ENCODE results near the gene DRC3.

DRC3 gene

GRCh38 chr17:17965152-17965721 lies 7.4 kb upstream of the DRC3 start:
- FAIRE-seq: no peak

DNA sequence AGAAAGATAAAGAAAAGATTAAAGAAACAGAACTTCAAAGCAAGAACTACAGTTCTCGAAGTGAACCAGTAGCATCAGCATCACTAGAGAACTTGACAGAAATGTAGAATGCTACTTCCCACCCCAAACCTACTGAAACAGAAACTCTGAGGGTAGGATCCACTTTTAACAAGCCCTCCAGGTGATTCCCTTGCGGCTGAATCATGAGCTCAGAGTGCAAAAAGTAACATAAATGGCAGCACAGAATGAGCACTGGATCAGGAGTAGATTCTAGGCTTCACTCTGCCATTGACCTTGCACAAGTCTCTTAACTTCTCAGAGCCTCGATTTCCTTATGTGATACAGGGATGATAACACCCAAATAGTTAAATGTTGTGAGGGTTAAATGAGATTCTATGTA lies 6.3 kb upstream of the DRC3 start:
- no peak for DNase-seq (ENCODE audit: low spot score)
- no peak for FAIRE-seq

More at GRCh38 chr17:17965152-17965721, 7.4 kb upstream of the DRC3 start:
- no peak for DNase-seq (ENCODE audit: low spot score)

- DNase-seq (ENCODE audit: low spot score): no peak
- FAIRE-seq: no peak
Measured at GRCh38 chr17:17970699-17971430, 1.8 kb upstream of the DRC3 start.

- FAIRE-seq (no peak), DNase-seq (ENCODE audit: low spot score) (no peak)
Measured at GRCh38 chr17:17971431-17972125, 1.1 kb upstream of the DRC3 start.

DNA sequence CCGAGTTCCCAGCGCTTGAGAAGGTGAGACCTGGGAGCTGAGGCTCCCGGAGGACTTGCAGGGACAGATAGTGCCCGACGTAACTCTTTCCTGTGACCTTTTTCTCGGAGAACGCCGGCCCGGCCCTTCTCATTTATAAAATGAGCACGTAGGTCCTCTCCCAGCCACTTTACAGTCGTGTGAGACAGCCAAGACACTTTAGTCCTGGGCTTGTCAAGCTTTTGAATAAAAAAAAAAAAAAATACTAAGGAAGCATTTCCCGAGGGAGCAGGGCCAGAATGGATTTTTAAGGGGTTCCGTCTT lies 241 bp downstream of the DRC3 start:
- DNase-seq (ENCODE audit: low spot score) (no peak), FAIRE-seq (no peak)

DNA sequence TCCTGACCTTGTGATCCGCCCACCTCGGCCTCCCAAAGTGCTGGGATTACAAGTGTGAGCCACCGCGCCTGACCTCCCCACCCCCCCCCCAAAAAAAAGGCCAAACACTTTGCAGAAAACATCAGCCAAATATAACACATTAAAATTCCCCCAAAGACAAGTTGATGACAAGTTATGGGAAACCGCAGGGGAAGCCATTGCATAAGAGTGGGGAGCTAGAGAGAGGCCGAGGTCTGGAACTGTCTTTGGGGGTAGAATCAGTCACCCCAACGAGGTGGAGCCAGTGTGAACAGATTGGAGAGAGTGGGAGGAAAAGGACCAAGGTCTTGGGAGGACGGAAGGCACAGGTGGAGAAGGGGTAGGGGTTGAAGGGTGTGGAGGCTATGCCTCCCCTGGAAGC lies 2.8 kb downstream of the DRC3 start:
- no peak for DNase-seq (ENCODE audit: low spot score)
- FAIRE-seq: no peak

GRCh38 chr17:17976931-17977570 lies 4.4 kb downstream of the DRC3 start:
- no peak for FAIRE-seq
- DNase-seq (ENCODE audit: low spot score): no peak

DNA sequence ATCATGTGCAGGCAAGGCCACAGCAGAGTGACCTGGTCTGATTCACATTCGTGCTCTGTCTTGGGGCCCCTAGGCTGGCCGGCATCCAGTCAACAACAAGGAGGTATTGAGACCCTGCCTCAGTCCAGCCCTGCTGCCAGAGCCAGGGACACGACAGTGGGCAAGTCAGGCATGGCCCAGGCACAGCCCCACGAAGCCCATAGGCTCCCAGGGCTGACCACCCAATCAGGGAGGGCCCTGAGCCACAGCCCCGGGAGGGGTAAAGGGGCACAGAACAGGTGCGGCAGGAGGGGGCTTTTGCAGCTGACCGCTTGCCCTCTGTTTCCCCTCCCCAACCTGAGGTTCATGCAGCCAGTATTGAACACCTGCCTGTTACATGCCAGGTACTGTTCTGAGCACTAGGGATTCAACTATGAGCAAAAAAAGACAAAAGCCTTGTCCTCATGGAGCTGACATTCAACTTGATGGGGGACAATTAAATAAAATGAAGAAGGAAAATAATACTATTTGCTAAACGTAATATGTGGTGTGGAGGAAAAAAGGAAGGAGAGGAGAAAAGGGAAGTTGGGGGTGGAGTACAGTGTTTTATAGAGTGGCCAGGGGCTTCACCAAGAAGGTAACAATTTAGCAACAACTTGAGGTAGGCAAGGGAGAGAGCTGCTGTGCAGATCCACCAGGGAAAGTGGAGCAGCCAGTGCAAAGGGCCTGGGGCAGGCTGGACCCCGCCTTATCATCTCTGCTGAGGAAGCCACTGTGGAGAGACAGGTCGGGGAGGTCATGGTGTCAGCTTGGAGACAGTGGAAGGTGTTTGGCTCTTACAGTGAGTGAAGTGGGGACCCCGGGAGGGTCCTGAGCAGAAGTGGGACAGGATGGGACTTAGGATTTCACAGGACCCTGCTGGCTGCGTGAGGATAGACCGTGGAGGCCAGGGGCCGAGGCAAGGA lies 6.1 kb downstream of the DRC3 start:
- DNase-seq (ENCODE audit: low spot score) (no peak), FAIRE-seq (no peak)

DNA sequence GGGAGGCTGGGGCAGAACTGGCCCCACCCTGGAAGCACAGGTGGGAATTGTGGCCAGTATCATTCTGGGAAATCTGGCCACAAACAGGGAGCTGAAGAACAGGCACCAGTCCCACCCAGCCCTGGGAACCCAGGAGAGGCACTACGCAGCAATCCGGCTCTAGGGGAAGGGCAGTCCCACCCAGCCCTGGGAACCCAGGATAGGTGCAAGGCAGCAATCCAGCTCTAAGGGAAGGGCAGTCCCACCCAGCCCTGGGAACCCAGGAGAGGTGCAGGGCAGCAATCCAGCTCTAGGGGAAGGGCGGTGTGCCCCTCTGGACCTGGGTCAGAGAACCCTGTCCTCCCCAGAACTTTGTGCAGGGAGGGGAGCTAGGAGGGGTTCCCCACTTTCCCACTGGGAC lies 7.1 kb downstream of the DRC3 start:
- FAIRE-seq: no peak
- DNase-seq (ENCODE audit: low spot score): no peak

GRCh38 chr17:17981330-17981729 lies 8.7 kb downstream of the DRC3 start:
- FAIRE-seq: no peak

GRCh38 chr17:17982801-17983200 lies 10.1 kb downstream of the DRC3 start:
- no peak for DNase-seq (ENCODE audit: low spot score)
- no peak for FAIRE-seq

More at GRCh38 chr17:17981330-17981729, 8.7 kb downstream of the DRC3 start:
- DNase-seq (ENCODE audit: low spot score): no peak

DNA sequence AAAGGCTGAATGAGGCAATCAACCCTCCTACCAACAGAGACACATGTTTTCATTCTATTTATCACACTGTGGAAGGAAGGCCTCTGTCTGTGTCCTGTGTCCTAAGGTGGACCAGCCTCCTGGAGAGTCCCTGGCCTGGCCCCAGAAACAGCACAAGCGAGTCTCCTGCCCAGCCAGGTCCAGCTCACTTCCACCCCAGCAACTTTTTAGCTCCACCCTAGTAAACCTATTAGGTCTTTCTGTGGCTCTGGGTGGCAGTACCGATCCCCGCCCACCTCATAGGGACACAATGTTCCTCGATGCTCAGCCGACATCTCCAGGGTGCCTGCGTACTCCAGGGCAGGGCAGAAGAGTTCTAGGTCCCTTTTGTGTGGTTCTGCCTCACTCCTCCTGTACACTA lies 10.7 kb downstream of the DRC3 start:
- FAIRE-seq: no peak
- DNase-seq (ENCODE audit: low spot score): no peak

DNA sequence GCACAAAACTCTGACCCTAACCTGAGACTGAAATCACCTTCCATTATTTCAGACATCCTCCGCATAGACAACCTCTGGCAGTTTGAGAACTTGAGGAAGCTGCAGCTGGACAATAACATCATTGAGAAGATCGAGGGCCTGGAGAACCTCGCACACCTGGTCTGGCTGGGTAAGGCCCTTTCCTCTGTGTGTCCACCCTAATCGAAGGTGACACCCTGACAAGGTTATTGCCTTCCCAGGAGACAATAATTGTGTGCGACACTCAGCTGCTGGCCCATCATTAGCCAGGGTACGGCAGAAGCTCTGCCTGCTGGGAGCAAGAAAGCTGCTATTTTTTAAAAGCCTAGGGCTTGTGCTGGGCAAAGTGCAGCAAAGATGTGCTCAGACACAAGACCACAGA lies 11.1 kb downstream of the DRC3 start:
- DNase-seq (ENCODE audit: low spot score): no peak
- no peak for FAIRE-seq

GRCh38 chr17:17985153-17985552 lies 12.5 kb downstream of the DRC3 start:
- FAIRE-seq: no peak

DNA sequence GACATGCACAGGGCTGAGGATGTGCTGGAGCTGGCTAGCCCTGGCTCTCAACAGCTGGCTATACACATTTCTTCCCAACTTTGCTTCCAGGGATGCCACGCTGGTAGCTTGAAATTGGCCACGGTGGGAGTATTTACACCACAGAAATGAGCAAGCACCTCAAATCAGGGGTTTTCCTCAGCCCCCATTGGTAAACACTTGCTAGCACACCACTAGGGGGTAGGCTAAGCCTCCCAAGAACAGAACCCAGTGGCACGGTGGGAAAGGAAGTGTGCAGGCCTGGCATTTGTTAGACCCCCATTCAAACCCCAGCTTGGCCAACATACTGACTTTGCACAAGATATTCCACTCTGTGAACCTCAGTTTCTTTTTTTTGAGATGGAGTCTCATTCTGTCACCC lies 12.9 kb downstream of the DRC3 start:
- DNase-seq (ENCODE audit: low spot score) (no peak), FAIRE-seq (no peak)

More at GRCh38 chr17:17985153-17985552, 12.5 kb downstream of the DRC3 start:
- DNase-seq (ENCODE audit: low spot score): no peak

DNA sequence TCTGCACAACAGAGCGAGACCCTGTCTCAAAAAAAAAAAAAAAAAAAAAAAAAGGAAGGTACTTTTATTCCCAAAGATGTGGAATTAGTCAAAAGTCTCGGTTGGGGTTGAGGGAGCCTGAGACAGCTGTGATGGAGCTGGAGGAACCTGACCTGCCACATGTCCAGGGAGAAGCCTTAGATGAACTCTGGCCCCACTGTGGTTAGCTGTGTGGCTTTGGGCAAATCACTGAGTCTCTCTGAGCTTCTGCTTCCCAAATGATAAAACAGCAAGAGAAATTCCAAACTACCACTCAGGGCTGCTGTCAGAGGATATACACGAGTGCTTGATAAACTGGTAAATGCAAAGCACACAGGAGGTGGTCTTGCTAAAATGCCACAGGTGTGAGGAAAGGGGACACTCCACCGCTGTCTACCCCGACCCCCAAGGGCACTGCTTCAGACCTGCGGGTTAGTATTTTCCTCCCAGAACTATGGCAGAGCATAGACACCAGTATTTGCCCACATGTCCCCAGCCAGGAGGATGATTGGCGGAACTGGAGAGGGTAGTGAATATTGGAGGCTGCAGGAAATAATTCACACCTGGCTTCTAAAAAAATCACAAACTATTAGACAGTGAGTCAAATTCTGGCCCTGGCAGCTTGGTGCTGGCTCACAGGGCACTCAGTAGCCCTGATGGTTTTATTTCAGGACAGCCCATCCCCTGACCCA lies 14.7 kb downstream of the DRC3 start:
- FAIRE-seq (no peak), DNase-seq (ENCODE audit: low spot score) (no peak)

DNA sequence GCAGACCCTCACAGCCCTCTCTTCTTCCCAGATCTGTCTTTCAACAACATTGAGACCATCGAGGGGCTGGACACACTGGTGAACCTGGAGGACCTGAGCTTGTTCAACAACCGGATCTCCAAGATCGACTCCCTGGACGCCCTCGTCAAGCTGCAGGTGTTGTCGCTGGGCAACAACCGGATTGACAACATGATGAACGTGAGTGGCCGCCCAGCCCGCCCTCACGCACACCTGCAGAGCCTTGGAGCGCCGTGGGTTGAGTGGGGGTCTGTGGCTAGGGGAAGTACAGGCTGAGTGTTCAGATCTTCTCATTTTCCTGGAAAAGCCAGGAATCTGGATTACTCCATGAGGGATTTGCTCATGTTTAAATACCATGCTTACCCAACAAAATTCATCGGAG lies 15.2 kb downstream of the DRC3 start:
- FAIRE-seq: no peak

GRCh38 chr17:17988427-17988945 lies 15.8 kb downstream of the DRC3 start:
- no peak for FAIRE-seq
- no peak for DNase-seq (ENCODE audit: low spot score)

More for the DNA sequence above, 15.2 kb downstream of the DRC3 start:
- no peak for DNase-seq (ENCODE audit: low spot score)

- DNase-seq (ENCODE audit: low spot score) (no peak), FAIRE-seq (no peak)
Measured at GRCh38 chr17:17989081-17989480, 16.4 kb downstream of the DRC3 start.

- FAIRE-seq (no peak), DNase-seq (ENCODE audit: low spot score) (no peak)
Measured at GRCh38 chr17:17989618-17990017, 17.0 kb downstream of the DRC3 start.
